GM19395 (cell line): ENCODE measurements around the gene RNF8.
"Not testable (repeated sequence)": the region's sequence is repeated elsewhere in the genome, so short reads cannot be mapped to it uniquely, and the experiment has no call there.

Source experiments
- ATAC-seq: cut with Tn5 transposase; IDR thresholded peaks from one replicate; pipeline ENCODE4 v1.9.1; 2021; ENCODE audit warnings: mild to moderate bottlenecking, moderate library complexity; ENCODE audit not compliant: unreplicated experiment

RNF8 gene

GRCh38 chr6:37393381-37393929 is 39.7 kb downstream of the RNF8 start:
- no peak for ATAC-seq

- ATAC-seq = no peak
Measured at GRCh38 chr6:37396571-37397180, 42.9 kb downstream of the RNF8 start.

GRCh38 chr6:37399131-37399530 is 45.3 kb downstream of the RNF8 start:
- ATAC-seq = no peak

- ATAC-seq = no peak
Measured at GRCh38 chr6:37399795-37400490, 46.2 kb downstream of the RNF8 start.

GRCh38 chr6:37401658-37402057 is 47.9 kb downstream of the RNF8 start:
- ATAC-seq = not testable (repeated sequence)

GRCh38 chr6:37406726-37407341 is 53.1 kb downstream of the RNF8 start:
- no peak for ATAC-seq

- no peak for ATAC-seq
Measured at GRCh38 chr6:37407948-37408347, 54.2 kb downstream of the RNF8 start.

- no peak for ATAC-seq
Measured at GRCh38 chr6:37409501-37409900, 55.7 kb downstream of the RNF8 start.

- ATAC-seq = no peak
Measured at GRCh38 chr6:37417393-37417792, 63.6 kb downstream of the RNF8 start.

GRCh38 chr6:37418722-37419121 is 64.9 kb downstream of the RNF8 start:
- ATAC-seq = no peak

- no peak for ATAC-seq
Measured at GRCh38 chr6:37426058-37426944, 72.5 kb downstream of the RNF8 start.

GRCh38 chr6:37426945-37427510 is 73.2 kb downstream of the RNF8 start:
- ATAC-seq = no peak

- ATAC-seq = no peak
Measured at GRCh38 chr6:37429352-37429750, 75.6 kb downstream of the RNF8 start.

- peak; percentile 9 for ATAC-seq
Measured at GRCh38 chr6:37432590-37432915, 78.8 kb downstream of the RNF8 start.

- peak; percentile 83 for ATAC-seq
Measured at GRCh38 chr6:37432916-37433656, 79.3 kb downstream of the RNF8 start, which contains the start of gene CMTR1. TSS of gene CMTR1 (plus strand) at chr6:37433221. CDS start at chr6:37435630, 2,409 bp downstream.

- peak; percentile 46 for ATAC-seq
Measured at GRCh38 chr6:37433657-37434271, 80.0 kb downstream of the RNF8 start.

- ATAC-seq = no peak
Measured at GRCh38 chr6:37435373-37435772, 81.6 kb downstream of the RNF8 start.

GRCh38 chr6:37435816-37436215 is 82.0 kb downstream of the RNF8 start:
- no peak for ATAC-seq

GRCh38 chr6:37438930-37439329 is 85.1 kb downstream of the RNF8 start:
- no peak for ATAC-seq

- no peak for ATAC-seq
Measured at GRCh38 chr6:37441651-37442050, 87.9 kb downstream of the RNF8 start.
